Naive thymus-derived CD4-positive, alpha-beta T cell (primary cell): ENCODE measurements around the gene TREM2. TPM values are rescaled to one million over a fixed set of nuclear protein-coding genes. Genes with fewer than 3 reads are reported as not detected.

Source experiments
- ATAC-seq: fragments of 150-1000 bp; cut with Tn5 transposase; 2 replicates; pipeline ENCODE4 v1.10.0; 2021; ENCODE audit warnings: mild to moderate bottlenecking, moderate library complexity
- CTCF ChIA-PET: fragments of 350-600 bp; sonication (Branson Sonifier 250); formaldehyde crosslinking; loops from one replicate; lab custom pipeline; 2021; ENCODE audit warnings: antibody characterized with exemption; lab: Charles Lee
- POLR2A ChIA-PET: fragments of 350-600 bp; sonication (Branson Sonifier 250); formaldehyde crosslinking; loops from one replicate; lab custom pipeline; 2021; ENCODE audit warnings: antibody characterized with exemption, inconsistent platforms; lab: Charles Lee
- DNase-seq, 9 donors: peaks; one replicate each; pipeline versions ENCODE4 v3.0.0 to v3.0.0-alpha.2; 2020 to 2022; ENCODE audit warnings: mixed read lengths in 1 of 9
- H3K27ac ChIP-seq: one replicate; pipeline ENCODE4 v1.7.0; 2013; ENCODE audit warnings: mild to moderate bottlenecking, low read depth, low read length, moderate library complexity
- H3K27me3 ChIP-seq, 2 donors: one replicate each; pipeline ENCODE4 v1.7.0; 2013; ENCODE audit warnings: low read length in 2 of 2, mild to moderate bottlenecking in 2 of 2, moderate library complexity in 2 of 2; ENCODE audit not compliant: control insufficient read depth in 2 of 2, insufficient read depth in 2 of 2
- H3K36me3 ChIP-seq, 3 experiments: 1 replicate in 2 of 3; 2 replicates in 1 of 3; pipeline ENCODE4 v1.7.0; 2013; ENCODE audit warnings: low read length in 3 of 3, mild to moderate bottlenecking in 3 of 3, moderate library complexity in 1 of 3; ENCODE audit not compliant: insufficient read depth in 3 of 3, control insufficient read depth in 2 of 3
- H3K4me1 ChIP-seq, 2 donors: one replicate each; pipeline ENCODE4 v1.7.0; 2013; ENCODE audit warnings: low read length in 2 of 2, mild to moderate bottlenecking in 2 of 2, moderate library complexity in 1 of 2; ENCODE audit not compliant: control insufficient read depth in 2 of 2, insufficient read depth in 2 of 2
- H3K4me3 ChIP-seq: 2 replicates; pipeline ENCODE4 v1.7.0; 2013; ENCODE audit warnings: mild to moderate bottlenecking, low read length
- H3K9me3 ChIP-seq, 3 experiments: 1 replicate in 2 of 3; 2 replicates in 1 of 3; pipeline ENCODE4 v1.7.0; 2013; ENCODE audit warnings: low read length in 3 of 3; ENCODE audit not compliant: control insufficient read depth in 2 of 3
- H3K27ac Mint-ChIP-seq, 9 donors: one replicate each; pipeline ENCODE4 v1.8.0; 2020 to 2022; ENCODE audit warnings: mixed read lengths in 9 of 9, mild to moderate bottlenecking in 8 of 9, moderate library complexity in 5 of 9, inconsistent platforms in 2 of 9
- H3K27me3 Mint-ChIP-seq, 5 donors: one replicate each; pipeline ENCODE4 v1.8.0; 2021 to 2022; ENCODE audit warnings: mixed read lengths in 5 of 5, mild to moderate bottlenecking in 1 of 5
- H3K36me3 Mint-ChIP-seq, 5 donors: one replicate each; pipeline ENCODE4 v1.8.0; 2020 to 2022; ENCODE audit warnings: mixed read lengths in 5 of 5, mild to moderate bottlenecking in 3 of 5, inconsistent platforms in 1 of 5
- H3K4me1 Mint-ChIP-seq, 7 donors: one replicate each; pipeline ENCODE4 v1.8.0; 2020 to 2022; ENCODE audit warnings: mixed read lengths in 7 of 7, mild to moderate bottlenecking in 3 of 7, inconsistent platforms in 1 of 7
- H3K4me3 Mint-ChIP-seq, 10 donors: one replicate each; pipeline ENCODE4 v1.8.0; 2020 to 2022; ENCODE audit warnings: mild to moderate bottlenecking in 10 of 10, mixed read lengths in 10 of 10, moderate library complexity in 6 of 10, inconsistent platforms in 2 of 10
- H3K9me3 Mint-ChIP-seq, 11 donors: one replicate each; pipeline ENCODE4 v1.8.0; 2020 to 2022; ENCODE audit warnings: mixed read lengths in 11 of 11, mild to moderate bottlenecking in 4 of 11, inconsistent platforms in 1 of 11, moderate library complexity in 1 of 11
- intact Hi-C, 2 donors: fragments of 100-400 bp; cut with micrococcal nuclease; formaldehyde crosslinking; loops; one replicate each; pipeline ENCODE4 v1.15.1; 2023
- polyA plus RNA-seq, 2 donors: library from polyadenylated mRNA; unstranded; fragments of 300-500 nt; fragmentation: Illumina TruSeq; gene quantifications; one replicate each; pipeline ENCODE4 v1.2.3, GENCODE V29; 2021
- total RNA-seq, 6 experiments: library from RNA in 5 of 6; stranded (reverse) in 5 of 6; gene quantifications; 1 replicate in 5 of 6; 2 replicates in 1 of 6; pipeline ENCODE4 v1.2.3 and lab custom pipeline; 2021 to 2026

The TREM2 gene
- 1 to 10 TPM in 2 of 5 experiments, not detected in 3; 3.1 to 3.2 TPM for total RNA-seq
- not detected for polyA plus RNA-seq
- total RNA-seq (lab: John Stamatoyannopoulos, UW), result not detected

GRCh38 chr6:41162687-41163418, at the start of gene TREM2:
TREM2 (minus strand) TSS chr6:41163116; CDS start chr6:41163082, 34 bp downstream.
- DNase-seq, result no peak
- no peak within 1 kb of the TSS for H3K4me3 Mint-ChIP-seq
- POLR2A ChIA-PET, result no interaction called here

GRCh38 chr6:41209547-41210320, 46.8 kb upstream of the TREM2 start:
- CTCF ChIA-PET, result interaction anchor here (0.9 kb wide), 1 partner anchor 28 kb away, joined by 5 read pairs; no protein-coding TSS in a partner anchor
- H3K4me1 ChIP-seq, result no peaks in the 10 kb centered on the region
- peaks cover 0 to 17% (median 0%) of the 10 kb centered on the region in 5 donors for H3K27me3 Mint-ChIP-seq

More at GRCh38 chr6:41162687-41163418, at the start of gene TREM2:
- Mint-ChIP-seq H3K27me3 (peaks cover 0 to 19% (median 0%) of the 10 kb centered on the region in 5 donors), H3K36me3 (peaks cover 0 to 12% (median 0%) of the 10 kb centered on the region in 5 donors), H3K27ac (no peak within 1 kb of the TSS), H3K4me1 (peaks cover 0 to 7% (median 0%) of the 10 kb centered on the region in 7 donors), H3K9me3 (peaks cover 0 to 1% (median 0%) of the 10 kb centered on the region in 11 donors)
- CTCF ChIA-PET, result no interaction called here
- Histone ChIP-seq H3K36me3 (no peaks in the 10 kb centered on the region), H3K27me3 (no peaks in the 10 kb centered on the region), H3K4me3 (no peak within 1 kb of the TSS), H3K4me1 (no peaks in the 10 kb centered on the region), H3K27ac (no peak within 1 kb of the TSS), H3K9me3 (no peaks in the 10 kb centered on the region)
- no peak for ATAC-seq
- intact Hi-C loops, result no loop called here

GRCh38 chr6:41208439-41209106, 45.7 kb upstream of the TREM2 start:
- DNase-seq, result no peak
- no peak overlapping the region for H3K4me3 Mint-ChIP-seq
- Histone ChIP-seq H3K4me3 (no peak overlapping the region), H3K36me3 (no peaks in the 10 kb centered on the region), H3K27ac (no peak overlapping the region), H3K27me3 (no peaks in the 10 kb centered on the region), H3K4me1 (peaks cover 4 to 6% of the 10 kb centered on the region in 2 donors), H3K9me3 (no peaks in the 10 kb centered on the region)
- CTCF ChIA-PET, result interaction anchor here (0.9 kb wide), 1 partner anchor 27 kb away, joined by 5 read pairs; no protein-coding TSS in a partner anchor
- H3K4me1 Mint-ChIP-seq, result peaks cover 3 to 30% (median 22%) of the 10 kb centered on the region in 7 donors
- peaks cover 0 to 13% (median 0%) of the 10 kb centered on the region in 5 donors for H3K27me3 Mint-ChIP-seq
- intact Hi-C loops, result no loop called here
- H3K36me3 Mint-ChIP-seq, result peaks cover 0 to 13% (median 0%) of the 10 kb centered on the region in 5 donors
- no peak overlapping the region for H3K27ac Mint-ChIP-seq
- ATAC-seq, result no peak
- H3K9me3 Mint-ChIP-seq, result peaks cover 0 to 4% (median 0%) of the 10 kb centered on the region in 11 donors
- POLR2A ChIA-PET, result no interaction called here

More at GRCh38 chr6:41209547-41210320, 46.8 kb upstream of the TREM2 start:
- Histone ChIP-seq H3K27ac (no peak overlapping the region), H3K9me3 (peaks cover 0 to 8% (median 0%) of the 10 kb centered on the region in 3 experiments), H3K27me3 (no peaks in the 10 kb centered on the region), H3K4me3 (no peak overlapping the region), H3K36me3 (no peaks in the 10 kb centered on the region)
- Mint-ChIP-seq H3K36me3 (peaks cover 0 to 10% (median 6%) of the 10 kb centered on the region in 5 donors), H3K4me3 (no peak overlapping the region), H3K27ac (peak overlapping the region in 2 of 9 donors; percentile 23 to 28), H3K9me3 (peaks cover 4 to 13% (median 8%) of the 10 kb centered on the region in 11 donors), H3K4me1 (peaks cover 0 to 23% (median 14%) of the 10 kb centered on the region in 7 donors)
- intact Hi-C loops, result no loop called here
- ATAC-seq (no peak), DNase-seq (no peak)
- POLR2A ChIA-PET, result no interaction called here

GRCh38 chr6:41204156-41204555, 41.2 kb upstream of the TREM2 start:
- no peak for DNase-seq
- intact Hi-C loops, result loop anchor here (5.0 kb wide), 3 partner anchors 93 to 343 kb away; partner anchors contain the start of gene FOXP4 (in 2 of the 2)
- Histone ChIP-seq H3K4me3 (no peak overlapping the region), H3K27ac (no peak overlapping the region), H3K4me1 (peaks cover 47 to 50% of the 10 kb centered on the region in 2 donors), H3K27me3 (no peaks in the 10 kb centered on the region), H3K9me3 (no peaks in the 10 kb centered on the region), H3K36me3 (no peaks in the 10 kb centered on the region)
- no peak for ATAC-seq
- CTCF ChIA-PET, result interaction anchor here (1.1 kb wide), 1 partner anchor 22 kb away, joined by 3 read pairs; no protein-coding TSS in a partner anchor
- peaks cover 0 to 4% (median 0%) of the 10 kb centered on the region in 11 donors for H3K9me3 Mint-ChIP-seq
- POLR2A ChIA-PET, result no interaction called here
- peaks cover 0 to 12% (median 0%) of the 10 kb centered on the region in 5 donors for H3K36me3 Mint-ChIP-seq
- H3K4me3 Mint-ChIP-seq, result peak overlapping the region in 1 of 10 donors; percentile 1
- no peaks in the 10 kb centered on the region for H3K27me3 Mint-ChIP-seq
- peaks cover 37 to 61% (median 57%) of the 10 kb centered on the region in 7 donors for H3K4me1 Mint-ChIP-seq
- H3K27ac Mint-ChIP-seq, result peak overlapping the region in 8 of 9 donors; percentile 16 to 99 (median 86)

- POLR2A ChIA-PET, result interaction anchor here (0.6 kb wide), 1 partner anchor 734 kb away, joined by 3 read pairs; no protein-coding TSS in a partner anchor
- CTCF ChIA-PET, result interaction anchor here (1.0 kb wide), 1 partner anchor 14 kb away, joined by 3 read pairs; no protein-coding TSS in a partner anchor
- H3K36me3 Mint-ChIP-seq, result peaks cover 0 to 20% (median 5%) of the 10 kb centered on the region in 5 donors
- peak overlapping the region; percentile 26 for H3K4me3 ChIP-seq
- intact Hi-C loops, result loop anchor here (5.0 kb wide), 3 partner anchors 96 to 346 kb away; partner anchors contain the start of gene FOXP4 (in 2 of the 2)
- H3K4me1 Mint-ChIP-seq, result peaks cover 46 to 80% (median 72%) of the 10 kb centered on the region in 7 donors
- H3K4me1 ChIP-seq, result peaks cover 47 to 55% of the 10 kb centered on the region in 2 donors
- ATAC-seq (no peak), DNase-seq (no peak)
- H3K9me3 Mint-ChIP-seq, result peaks cover 0 to 2% (median 0%) of the 10 kb centered on the region in 11 donors
- peaks cover 0 to 3% (median 0%) of the 10 kb centered on the region in 3 experiments for H3K36me3 ChIP-seq
- H3K27me3 ChIP-seq, result no peaks in the 10 kb centered on the region
- peak overlapping the region; percentile 95 to 100 (median 98) for H3K27ac Mint-ChIP-seq
- no peaks in the 10 kb centered on the region for H3K9me3 ChIP-seq
- H3K4me3 Mint-ChIP-seq, result peak overlapping the region; percentile 78 to 84 (median 82)
- H3K27me3 Mint-ChIP-seq, result no peaks in the 10 kb centered on the region
- H3K27ac ChIP-seq, result peak overlapping the region; percentile 88
Observed at GRCh38 chr6:41201764-41202173, 38.9 kb upstream of the TREM2 start.
